A549 (cell line): Measurements from ENCODE around the gene FRY. TPM values are rescaled to one million over a fixed set of nuclear protein-coding genes. Genes with fewer than 3 reads are reported as not detected.

Experiments used
- ATAC-seq, 2 experiments: fragments of 200-7000 bp in 1 of 2; fragments of >200 bp in 1 of 2; cut with Nextera tagmentation in 1 of 2; cut with Tn5 transposase in 1 of 2; 3 replicates each; pipeline versions ENCODE4 v1.8.0 to v1.9.1; 2018 to 2020; ENCODE audit warnings: mild to moderate bottlenecking in 1 of 2, moderate library complexity in 1 of 2
- CTCF ChIA-PET: fragments of 300-600 bp; sonication (Branson Sonifier 250); formaldehyde crosslinking; extraction: SDS; loops from one replicate; lab custom pipeline; 2021; ENCODE audit warnings: antibody characterized with exemption, inconsistent platforms; lab: Yijun Ruan, JAX
- POLR2A ChIA-PET: fragments of 350-600 bp; formaldehyde crosslinking; extraction: SDS; loops from one replicate; lab custom pipeline; 2021; ENCODE audit warnings: antibody characterized with exemption, inconsistent platforms; lab: Yijun Ruan, JAX
- DNase-seq, 2 experiments: peaks; one replicate each; pipeline versions ENCODE4 v3.0.0 to v3.0.0-alpha.2; 2011 to 2016; ENCODE audit warnings: low read depth in 1 of 2, low spot score in 1 of 2
- FAIRE-seq: peaks from 2 replicates; lab custom pipeline; 2011; peaks lifted over from hg19 to GRCh38; lab: Jason Lieb, UNC
- H3K27ac ChIP-seq, 2 experiments: fragments of >200 bp; sonication (Bioruptor Twin); formaldehyde crosslinking; 3 replicates each; pipeline ENCODE4 v1.5.1; 2016 to 2017
- H3K4me1 ChIP-seq: fragments of >200 bp; sonication (Bioruptor Twin); formaldehyde crosslinking; 3 replicates; pipeline ENCODE4 v1.6.1; 2016
- H3K4me2 ChIP-seq: fragments of >200 bp; sonication (Bioruptor Twin); formaldehyde crosslinking; 3 replicates; pipeline ENCODE4 v1.6.1; 2016
- H3K4me3 ChIP-seq: fragments of >200 bp; sonication (Bioruptor Twin); formaldehyde crosslinking; 3 replicates; pipeline ENCODE4 v1.5.1; 2016
- H3K9me3 ChIP-seq: fragments of >200 bp; sonication (Bioruptor Twin); formaldehyde crosslinking; 3 replicates; pipeline ENCODE4 v1.6.1; 2016
- BHLHE40 ChIP-seq: IDR thresholded peaks from 2 replicates; pipeline ENCODE4 v1.6.1; 2012; ENCODE audit warnings: low read depth, low read length, inconsistent platforms
- CBX8 ChIP-seq: fragments of 200-600 bp; sonication (generic); IDR thresholded peaks from 2 replicates; pipeline ENCODE4 v1.6.1; 2016
- CHD4 ChIP-seq: fragments of 200-600 bp; sonication (generic); IDR thresholded peaks from 2 replicates; pipeline ENCODE4 v1.6.1; 2016; ENCODE audit warnings: antibody characterized with exemption, mild to moderate bottlenecking, borderline replicate concordance
- EHMT2 ChIP-seq: fragments of 200-600 bp; sonication (generic); IDR thresholded peaks from 2 replicates; pipeline ENCODE4 v1.6.1; 2016; ENCODE audit warnings: antibody characterized with exemption, low read depth, mild to moderate bottlenecking, moderate library complexity
- EP300 ChIP-seq, 2 experiments: fragments of >200 bp; sonication (Bioruptor Twin); formaldehyde crosslinking; IDR thresholded peaks; 2 replicates in 1 of 2; 3 replicates in 1 of 2; pipeline ENCODE4 v1.6.1; 2016 to 2017
- ESRRA ChIP-seq: fragments of 150-350 bp; IDR thresholded peaks from 2 replicates; pipeline ENCODE4 v1.6.1; 2014; ENCODE audit warnings: mild to moderate bottlenecking, low read length, borderline replicate concordance
- FOSB ChIP-seq: fragments of 250-450 bp; sonication (Bioruptor Pico); IDR thresholded peaks from 2 replicates; pipeline ENCODE4 v1.5.0; 2020; ENCODE audit warnings: mild to moderate bottlenecking, moderate library complexity
- FOSL2 ChIP-seq, 2 experiments: fragments of 450-650 bp in 1 of 2; fragments of >200 bp in 1 of 2; sonication (Bioruptor Twin) in 1 of 2; formaldehyde crosslinking; IDR thresholded peaks; 2 replicates each; pipeline versions ENCODE4 v1.5.0 to v1.6.1; 2016 to 2020; ENCODE audit warnings: mild to moderate bottlenecking in 1 of 2, moderate library complexity in 1 of 2
- FOXS1 ChIP-seq: fragments of 250-450 bp; sonication (Bioruptor Pico); IDR thresholded peaks from 2 replicates; pipeline ENCODE4 v1.5.0; 2020; ENCODE audit warnings: mild to moderate bottlenecking, moderate library complexity
- HEYL ChIP-seq: fragments of 250-450 bp; sonication (Bioruptor Pico); IDR thresholded peaks from 2 replicates; pipeline ENCODE4 v1.8.0; 2021; ENCODE audit warnings: mild to moderate bottlenecking, moderate library complexity
- HOXA7 ChIP-seq: fragments of 250-450 bp; sonication (Bioruptor Pico); IDR thresholded peaks from 2 replicates; pipeline ENCODE4 v1.5.0; 2020; ENCODE audit warnings: mild to moderate bottlenecking, moderate library complexity
- HOXB5 ChIP-seq: fragments of 250-450 bp; sonication (Bioruptor Pico); IDR thresholded peaks from 2 replicates; pipeline ENCODE4 v1.5.0; 2020; ENCODE audit warnings: mild to moderate bottlenecking, moderate library complexity
- JUN ChIP-seq, 2 experiments: fragments of >200 bp; sonication (Bioruptor Twin); formaldehyde crosslinking; IDR thresholded peaks; 2 replicates in 1 of 2; 3 replicates in 1 of 2; pipeline ENCODE4 v1.6.1; 2016 to 2017
- KDM1A ChIP-seq: fragments of 200-600 bp; sonication (generic); IDR thresholded peaks from 2 replicates; pipeline ENCODE4 v1.6.1; 2016; ENCODE audit warnings: low read depth, mild to moderate bottlenecking
- NFE2L2 ChIP-seq: fragments of 150-350 bp; conservative IDR thresholded peaks from 2 replicates; pipeline ENCODE4 v1.6.1; 2014; ENCODE audit warnings: low read length
- NPAS2 ChIP-seq: fragments of 250-450 bp; sonication (Bioruptor Pico); IDR thresholded peaks from 2 replicates; pipeline ENCODE4 v1.8.0; 2022; ENCODE audit warnings: mild to moderate bottlenecking, moderate library complexity, borderline replicate concordance
- NR3C1 ChIP-seq: fragments of >200 bp; sonication (Bioruptor Twin); formaldehyde crosslinking; IDR thresholded peaks from 3 replicates; pipeline ENCODE4 v1.6.1; 2017
- RFX5 ChIP-seq: fragments of 450-650 bp; IDR thresholded peaks from 2 replicates; pipeline ENCODE4 v1.7.1; 2014; ENCODE audit warnings: antibody characterized with exemption, mild to moderate bottlenecking, moderate library complexity
- RNF2 ChIP-seq: fragments of 200-600 bp; sonication (generic); IDR thresholded peaks from 2 replicates; pipeline ENCODE4 v1.6.1; 2016; ENCODE audit warnings: low read depth, mild to moderate bottlenecking, antibody characterized with exemption, moderate library complexity, borderline replicate concordance
- SREBF2 ChIP-seq: fragments of 450-650 bp; IDR thresholded peaks from 2 replicates; pipeline ENCODE4 v1.6.1; 2014; ENCODE audit warnings: mild to moderate bottlenecking, moderate library complexity
- TP53 ChIP-seq: fragments of 250-450 bp; sonication (Bioruptor Pico); IDR thresholded peaks from 2 replicates; pipeline ENCODE4 v1.5.0; 2021; ENCODE audit warnings: mild to moderate bottlenecking, moderate library complexity
- ZFP36 ChIP-seq: fragments of 450-650 bp; IDR thresholded peaks from 2 replicates; pipeline ENCODE4 v1.6.1; 2014; ENCODE audit warnings: borderline replicate concordance; ENCODE audit not compliant: partially characterized antibody
- ZSCAN20 ChIP-seq: fragments of 250-450 bp; sonication (Bioruptor Pico); IDR thresholded peaks from 2 replicates; pipeline ENCODE4 v1.8.0; 2022; ENCODE audit warnings: mild to moderate bottlenecking, moderate library complexity
- WGBS: methylation state at CpG from one replicate; pipeline ENCODE4 v1.1.6; 2017; ENCODE audit errors: missing lambda C conversion rate; 5-methylcytosine and 5-hydroxymethylcytosine counted together
- polyA plus RNA-seq, 4 experiments: library from polyadenylated mRNA; depleted of rRNA in 3 of 4; stranded (reverse); fragments of >200 nt; fragmentation: RNase III in 1 of 4; extraction: RNeasy Plus Mini Kit Qiagen cat#74134 plus additional on column Dnase treatment in 1 of 4; gene quantifications; 2 replicates in 3 of 4; 3 replicates in 1 of 4; pipeline ENCODE4 v1.2.3, GENCODE V29; 2011 to 2017
- TF ChIP-seq, protein P1 (sequence below): fragments of 250-450 bp; sonication (Bioruptor Pico); IDR thresholded peaks from 2 replicates; pipeline ENCODE4 v1.5.0; 2021; ENCODE audit warnings: mild to moderate bottlenecking, moderate library complexity, borderline replicate concordance
- TF ChIP-seq, protein P2 (sequence below): IDR thresholded peaks from 2 replicates; pipeline ENCODE4 v1.6.1; 2012
- TF ChIP-seq, protein P3 (sequence below): fragments of 150-350 bp; IDR thresholded peaks from 2 replicates; pipeline ENCODE4 v1.6.1; 2014; ENCODE audit warnings: low read depth, mild to moderate bottlenecking, low read length
- TF ChIP-seq, protein P4 (sequence below): IDR thresholded peaks from 2 replicates; pipeline ENCODE4 v1.6.1; 2012
- TF ChIP-seq, protein P5 (sequence below): fragments of 250-450 bp; sonication (Bioruptor Pico); IDR thresholded peaks from 2 replicates; pipeline ENCODE4 v1.5.0; 2020; ENCODE audit warnings: low read depth, mild to moderate bottlenecking, moderate library complexity
- TF ChIP-seq, protein P6 (sequence below): fragments of >200 bp; sonication (Bioruptor Twin); formaldehyde crosslinking; IDR thresholded peaks from 2 replicates; pipeline ENCODE4 v1.6.1; 2016
- TF ChIP-seq, protein P7 (sequence below): fragments of >200 bp; sonication (Bioruptor Twin); formaldehyde crosslinking; IDR thresholded peaks from 3 replicates; pipeline ENCODE4 v1.5.1; 2016

FRY gene
- polyA plus RNA-seq, 2 of the 4 experiments (the other 2 are of a cell fraction): 0.08 to 0.26 TPM

DNA sequence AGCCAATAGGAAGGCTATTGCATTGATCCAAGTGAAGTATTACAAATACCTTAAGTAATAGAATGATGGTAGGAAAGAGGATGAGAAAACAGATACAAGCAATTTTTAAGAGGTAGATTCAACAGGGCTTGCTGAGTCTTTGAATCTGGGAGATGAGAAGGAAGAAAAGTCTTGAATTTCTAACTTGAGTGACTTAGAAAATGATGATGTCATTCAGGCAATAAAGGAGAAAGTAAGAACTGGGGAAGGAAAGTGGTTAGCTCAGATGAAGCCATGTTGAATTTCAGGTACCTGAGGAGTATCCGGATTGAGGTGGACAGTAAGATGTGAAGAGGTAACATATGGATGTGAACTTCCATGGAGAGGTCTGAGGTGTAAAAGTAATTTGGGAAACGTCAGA lies 15.5 kb upstream of the FRY start:
- TF ChIP-seq HOXA7 (CRISPR knock-in tag) (no peak), CHD4 (no peak), KDM1A (no peak), NFE2L2 (no peak), HEYL (CRISPR knock-in tag) (no peak), NR3C1 (no peak), EP300 (IDR thresholded peaks at IDR 0.05) (no peak), NPAS2 (CRISPR knock-in tag) (no peak), RFX5 (no peak)
- TF ChIP-seq, protein P1, sequence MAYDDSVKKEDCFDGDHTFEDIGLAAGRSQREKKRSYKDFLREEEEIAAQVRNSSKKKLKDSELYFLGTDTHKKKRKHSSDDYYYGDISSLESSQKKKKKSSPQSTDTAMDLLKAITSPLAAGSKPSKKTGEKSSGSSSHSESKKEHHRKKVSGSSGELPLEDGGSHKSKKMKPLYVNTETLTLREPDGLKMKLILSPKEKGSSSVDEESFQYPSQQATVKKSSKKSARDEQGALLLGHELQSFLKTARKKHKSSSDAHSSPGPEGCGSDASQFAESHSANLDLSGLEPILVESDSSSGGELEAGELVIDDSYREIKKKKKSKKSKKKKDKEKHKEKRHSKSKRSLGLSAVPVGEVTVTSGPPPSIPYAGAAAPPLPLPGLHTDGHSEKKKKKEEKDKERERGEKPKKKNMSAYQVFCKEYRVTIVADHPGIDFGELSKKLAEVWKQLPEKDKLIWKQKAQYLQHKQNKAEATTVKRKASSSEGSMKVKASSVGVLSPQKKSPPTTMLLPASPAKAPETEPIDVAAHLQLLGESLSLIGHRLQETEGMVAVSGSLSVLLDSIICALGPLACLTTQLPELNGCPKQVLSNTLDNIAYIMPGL (CRISPR knock-in tag): no peak
- TF ChIP-seq, protein P2, sequence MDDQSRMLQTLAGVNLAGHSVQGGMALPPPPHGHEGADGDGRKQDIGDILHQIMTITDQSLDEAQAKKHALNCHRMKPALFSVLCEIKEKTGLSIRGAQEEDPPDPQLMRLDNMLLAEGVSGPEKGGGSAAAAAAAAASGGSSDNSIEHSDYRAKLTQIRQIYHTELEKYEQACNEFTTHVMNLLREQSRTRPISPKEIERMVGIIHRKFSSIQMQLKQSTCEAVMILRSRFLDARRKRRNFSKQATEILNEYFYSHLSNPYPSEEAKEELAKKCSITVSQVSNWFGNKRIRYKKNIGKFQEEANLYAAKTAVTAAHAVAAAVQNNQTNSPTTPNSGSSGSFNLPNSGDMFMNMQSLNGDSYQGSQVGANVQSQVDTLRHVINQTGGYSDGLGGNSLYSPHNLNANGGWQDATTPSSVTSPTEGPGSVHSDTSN: no peak
- TF ChIP-seq, protein P3, sequence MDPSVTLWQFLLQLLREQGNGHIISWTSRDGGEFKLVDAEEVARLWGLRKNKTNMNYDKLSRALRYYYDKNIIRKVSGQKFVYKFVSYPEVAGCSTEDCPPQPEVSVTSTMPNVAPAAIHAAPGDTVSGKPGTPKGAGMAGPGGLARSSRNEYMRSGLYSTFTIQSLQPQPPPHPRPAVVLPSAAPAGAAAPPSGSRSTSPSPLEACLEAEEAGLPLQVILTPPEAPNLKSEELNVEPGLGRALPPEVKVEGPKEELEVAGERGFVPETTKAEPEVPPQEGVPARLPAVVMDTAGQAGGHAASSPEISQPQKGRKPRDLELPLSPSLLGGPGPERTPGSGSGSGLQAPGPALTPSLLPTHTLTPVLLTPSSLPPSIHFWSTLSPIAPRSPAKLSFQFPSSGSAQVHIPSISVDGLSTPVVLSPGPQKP: no peak
- TF ChIP-seq, protein P4, sequence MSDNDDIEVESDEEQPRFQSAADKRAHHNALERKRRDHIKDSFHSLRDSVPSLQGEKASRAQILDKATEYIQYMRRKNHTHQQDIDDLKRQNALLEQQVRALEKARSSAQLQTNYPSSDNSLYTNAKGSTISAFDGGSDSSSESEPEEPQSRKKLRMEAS: no peak
- TF ChIP-seq, protein P5, sequence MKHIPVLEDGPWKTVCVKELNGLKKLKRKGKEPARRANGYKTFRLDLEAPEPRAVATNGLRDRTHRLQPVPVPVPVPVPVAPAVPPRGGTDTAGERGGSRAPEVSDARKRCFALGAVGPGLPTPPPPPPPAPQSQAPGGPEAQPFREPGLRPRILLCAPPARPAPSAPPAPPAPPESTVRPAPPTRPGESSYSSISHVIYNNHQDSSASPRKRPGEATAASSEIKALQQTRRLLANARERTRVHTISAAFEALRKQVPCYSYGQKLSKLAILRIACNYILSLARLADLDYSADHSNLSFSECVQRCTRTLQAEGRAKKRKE (CRISPR knock-in tag): no peak
- ATAC-seq: no peak
- DNase-seq: no peak
- Histone ChIP-seq H3K4me3 (no peak overlapping the region), H3K27ac (no peak overlapping the region), H3K4me2 (no peak overlapping the region), H3K9me3 (no peaks in the 10 kb centered on the region), H3K4me1 (no peaks in the 10 kb centered on the region)
- POLR2A ChIA-PET: no interaction called here
- FAIRE-seq: no peak
- WGBS: 47% methylated on average over 2 of the region's 2 CpGs
- CTCF ChIA-PET: no interaction called here

DNA sequence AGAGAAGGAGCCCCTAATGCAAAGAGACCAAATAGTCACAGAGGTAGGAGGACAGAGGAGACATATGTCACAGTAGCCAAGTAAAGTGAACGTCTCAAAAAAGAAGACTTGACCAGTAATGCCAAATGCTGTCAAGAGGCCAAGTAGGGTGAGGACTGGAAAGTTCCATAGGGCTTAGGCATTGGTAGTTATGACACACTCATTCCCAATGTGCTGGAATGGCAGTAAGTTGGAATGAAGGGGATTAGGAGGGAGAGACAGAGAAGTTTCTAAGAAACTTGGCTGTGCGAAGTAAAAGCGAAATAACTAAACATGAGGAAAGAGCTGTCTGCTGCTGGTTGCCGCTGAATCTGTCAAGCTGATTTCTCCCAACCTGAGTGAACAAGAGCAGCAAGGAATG lies 14.9 kb upstream of the FRY start:
- no peak for DNase-seq
- ChIA-PET POLR2A (no interaction called here), CTCF (no interaction called here)
- FAIRE-seq: no peak
- H3K27ac ChIP-seq: no peak overlapping the region
- no peak overlapping the region for H3K4me3 ChIP-seq
- no peaks in the 10 kb centered on the region for H3K9me3 ChIP-seq
- 51% methylated on average over 4 of the region's 4 CpGs for WGBS
- H3K4me2 ChIP-seq: no peak overlapping the region
- no peak for ATAC-seq
- H3K4me1 ChIP-seq: no peaks in the 10 kb centered on the region
- TF ChIP-seq NFE2L2 (no peak), EHMT2 (no peak), FOSL2 (IDR thresholded peaks at IDR 0.05) (no peak), FOSL2 (CRISPR knock-in tag; IDR thresholded peaks at IDR 0.05) (no peak), ESRRA (no peak), HOXB5 (CRISPR knock-in tag) (no peak), CBX8 (no peak), RNF2 (no peak), FOSB (CRISPR knock-in tag) (no peak), FOXS1 (CRISPR knock-in tag) (no peak), ZSCAN20 (CRISPR knock-in tag) (no peak), BHLHE40 (no peak), ZFP36 (no peak), SREBF2 (no peak), TP53 (no peak), EP300 (IDR thresholded peaks at IDR 0.05) (no peak), JUN (IDR thresholded peaks at IDR 0.05) (no peak)
- TF ChIP-seq, protein P6, sequence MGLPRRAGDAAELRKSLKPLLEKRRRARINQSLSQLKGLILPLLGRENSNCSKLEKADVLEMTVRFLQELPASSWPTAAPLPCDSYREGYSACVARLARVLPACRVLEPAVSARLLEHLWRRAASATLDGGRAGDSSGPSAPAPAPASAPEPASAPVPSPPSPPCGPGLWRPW: no peak
- TF ChIP-seq, protein P5 (CRISPR knock-in tag): no peak
- TF ChIP-seq, protein P7, sequence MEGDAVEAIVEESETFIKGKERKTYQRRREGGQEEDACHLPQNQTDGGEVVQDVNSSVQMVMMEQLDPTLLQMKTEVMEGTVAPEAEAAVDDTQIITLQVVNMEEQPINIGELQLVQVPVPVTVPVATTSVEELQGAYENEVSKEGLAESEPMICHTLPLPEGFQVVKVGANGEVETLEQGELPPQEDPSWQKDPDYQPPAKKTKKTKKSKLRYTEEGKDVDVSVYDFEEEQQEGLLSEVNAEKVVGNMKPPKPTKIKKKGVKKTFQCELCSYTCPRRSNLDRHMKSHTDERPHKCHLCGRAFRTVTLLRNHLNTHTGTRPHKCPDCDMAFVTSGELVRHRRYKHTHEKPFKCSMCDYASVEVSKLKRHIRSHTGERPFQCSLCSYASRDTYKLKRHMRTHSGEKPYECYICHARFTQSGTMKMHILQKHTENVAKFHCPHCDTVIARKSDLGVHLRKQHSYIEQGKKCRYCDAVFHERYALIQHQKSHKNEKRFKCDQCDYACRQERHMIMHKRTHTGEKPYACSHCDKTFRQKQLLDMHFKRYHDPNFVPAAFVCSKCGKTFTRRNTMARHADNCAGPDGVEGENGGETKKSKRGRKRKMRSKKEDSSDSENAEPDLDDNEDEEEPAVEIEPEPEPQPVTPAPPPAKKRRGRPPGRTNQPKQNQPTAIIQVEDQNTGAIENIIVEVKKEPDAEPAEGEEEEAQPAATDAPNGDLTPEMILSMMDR: no peak
